HepG2 (cell line): ENCODE data around the gene PCGF3. TPM values are rescaled to one million over a fixed set of nuclear protein-coding genes. Genes with fewer than 3 reads are reported as not detected.
A peak's percentile ranks its signal among the peaks of the same experiment; 100 is the strongest.

Experiments
- ATAC-seq: fragments of 200-7000 bp; cut with Tn5 transposase; 3 replicates; pipeline ENCODE4 v1.9.1; 2020; ENCODE audit warnings: mild to moderate bottlenecking, moderate library complexity
- BruUV-seq: library from RNA; stranded (reverse); fragments of 400-500 nt; replicated peaks from 2 replicates; lab custom pipeline; 2021; lab: Mats Ljungman, UMichigan
- CTCF ChIA-PET: fragments of 300-600 bp; formaldehyde crosslinking; extraction: SDS; loops from one replicate; lab custom pipeline; 2021; ENCODE audit warnings: low total read pairs, inconsistent platforms, low intra/inter-chr PET ratio; lab: Yijun Ruan, JAX
- POLR2A ChIA-PET: fragments of 350-600 bp; sonication (Branson Sonifier 250); formaldehyde crosslinking; loops from one replicate; lab custom pipeline; 2020; ENCODE audit warnings: antibody characterized with exemption, inconsistent platforms; lab: Yijun Ruan, JAX
- DNase-seq: peaks from one replicate; pipeline ENCODE4 v3.0.0-alpha.2; 2015; ENCODE audit warnings: low spot score
- FAIRE-seq: peaks from 3 replicates; lab custom pipeline; 2011; peaks lifted over from hg19 to GRCh38; lab: Jason Lieb, UNC
- H2AFZ ChIP-seq: one replicate; pipeline ENCODE4 v1.6.1; 2011; ENCODE audit warnings: low read length, inconsistent platforms
- H3K27ac ChIP-seq: fragments of 300-600 bp; 3 replicates; pipeline ENCODE4 v1.8.0; 2011; ENCODE audit warnings: mixed run types, mild to moderate bottlenecking, mixed read lengths, low read length, inconsistent platforms; ENCODE audit not compliant: insufficient read depth; ENCODE audit errors: extremely low read length
- H3K27me3 ChIP-seq, 2 experiments: fragments of 200-600 bp in 1 of 2; 2 replicates in 1 of 2; 3 replicates in 1 of 2; pipeline versions ENCODE4 v1.6.0 to v1.8.0; 2011; ENCODE audit warnings: low read length in 2 of 2, mild to moderate bottlenecking in 2 of 2, moderate library complexity in 2 of 2, inconsistent platforms in 1 of 2; ENCODE audit not compliant: insufficient read depth in 2 of 2, control insufficient read depth in 1 of 2
- H3K36me3 ChIP-seq, 2 experiments: fragments of 200-600 bp in 1 of 2; replicated peaks in 1 of 2; 2 replicates in 1 of 2; 3 replicates in 1 of 2; pipeline versions ENCODE4 v1.5.1 to v1.8.0; 2011; ENCODE audit warnings: low read length in 2 of 2, inconsistent platforms in 1 of 2; ENCODE audit not compliant: insufficient read depth in 2 of 2, control insufficient read depth in 1 of 2
- H3K4me1 ChIP-seq: 2 replicates; pipeline ENCODE4 v1.5.1; 2012; ENCODE audit warnings: low read length, inconsistent platforms; ENCODE audit not compliant: insufficient read depth
- H3K4me2 ChIP-seq: 2 replicates; pipeline ENCODE4 v1.6.0; 2011; ENCODE audit warnings: low read depth, low read length, inconsistent platforms
- H3K4me3 ChIP-seq, 3 experiments: fragments of 200-600 bp in 1 of 3; sonication (generic), shearing (Covaris generic) in 1 of 3; replicated peaks in 1 of 3; 2 replicates each; pipeline ENCODE4 v1.5.1; 2011 to 2016; ENCODE audit warnings: low read length in 3 of 3, inconsistent platforms in 2 of 3, low read depth in 2 of 3, mild to moderate bottlenecking in 2 of 3, control low read depth in 1 of 3, mixed read lengths in 1 of 3; ENCODE audit not compliant: insufficient read depth in 1 of 3
- H3K79me2 ChIP-seq: one replicate; pipeline ENCODE4 v1.6.1; 2011; ENCODE audit warnings: low read length, inconsistent platforms; ENCODE audit not compliant: insufficient read depth
- H3K9ac ChIP-seq: 2 replicates; pipeline ENCODE4 v1.6.0; 2011; ENCODE audit warnings: mild to moderate bottlenecking, low read depth, low read length, inconsistent platforms; ENCODE audit not compliant: insufficient read depth
- H3K9me3 ChIP-seq: 2 replicates; pipeline ENCODE4 v1.5.1; 2012; ENCODE audit warnings: mild to moderate bottlenecking, low read length
- H4K20me1 ChIP-seq: 2 replicates; pipeline ENCODE4 v1.6.0; 2011; ENCODE audit warnings: inconsistent platforms, mild to moderate bottlenecking, low read length, moderate library complexity; ENCODE audit not compliant: insufficient read depth
- CENPT ChIP-seq: sonication (generic); formaldehyde crosslinking; IDR thresholded peaks from 2 replicates; pipeline ENCODE4 v1.8.0; 2022; ENCODE audit warnings: low read depth, mild to moderate bottlenecking, moderate library complexity, missing genetic modification reagents
- EED ChIP-seq: sonication (generic); formaldehyde crosslinking; IDR thresholded peaks from 2 replicates; pipeline ENCODE4 v1.5.0; 2020; ENCODE audit warnings: mild to moderate bottlenecking, missing genetic modification reagents
- HOXA9 ChIP-seq: sonication (generic); formaldehyde crosslinking; IDR thresholded peaks from 2 replicates; pipeline ENCODE4 v1.8.1; 2022; ENCODE audit warnings: missing genetic modification reagents, mild to moderate bottlenecking, moderate library complexity, borderline replicate concordance
- MAZ ChIP-seq, 2 experiments: sonication (generic) in 1 of 2; formaldehyde crosslinking in 1 of 2; IDR thresholded peaks; 2 replicates each; pipeline versions ENCODE4 v1.5.0 to v1.6.1; 2012 to 2020; ENCODE audit warnings: low read depth in 2 of 2, mild to moderate bottlenecking in 2 of 2, borderline replicate concordance in 1 of 2, improper control_type of control experiment in 1 of 2, low read length in 1 of 2, missing genetic modification reagents in 1 of 2, moderate library complexity in 1 of 2
- SALL1 ChIP-seq: sonication (generic); formaldehyde crosslinking; IDR thresholded peaks from 2 replicates; pipeline ENCODE4 v1.8.0; 2022; ENCODE audit warnings: mild to moderate bottlenecking, missing genetic modification reagents
- SP2 ChIP-seq: sonication (generic); formaldehyde crosslinking; IDR thresholded peaks from 2 replicates; pipeline ENCODE4 v1.5.1; 2020; ENCODE audit warnings: mild to moderate bottlenecking, missing genetic modification reagents
- ZBTB21 ChIP-seq: sonication (generic); formaldehyde crosslinking; IDR thresholded peaks from 2 replicates; pipeline ENCODE4 v1.4.0; 2020; ENCODE audit warnings: missing genetic modification reagents
- ZNF124 ChIP-seq: sonication (generic); formaldehyde crosslinking; IDR thresholded peaks from 2 replicates; pipeline ENCODE4 v1.4.0; 2020; ENCODE audit warnings: missing genetic modification reagents
- WGBS: methylation state at CpG from one replicate; pipeline ENCODE4 v1.1.6; 2017; ENCODE audit warnings: low lambda C conversion rate; 5-methylcytosine and 5-hydroxymethylcytosine counted together
- in situ Hi-C: cut with HindIII; loops from 2 replicates; pipeline ENCODE4 v1.10.0; 2017; ENCODE audit warnings: low pct_unique_long_range_greater_than_20kb; ENCODE audit not compliant: extremely low pct_ligation_motif_present
- intact Hi-C: fragments of 100-400 bp; cut with micrococcal nuclease; formaldehyde crosslinking; loops from one replicate; pipeline ENCODE4 v1.10.0; 2022; ENCODE audit not compliant: unreplicated experiment
- polyA plus RNA-seq, 8 experiments: library from polyadenylated mRNA; depleted of rRNA in 3 of 8; stranded (reverse) in 7 of 8; unstranded in 1 of 8; fragments of >200 nt; fragmentation: Illumina TruSeq in 4 of 8; extraction: Trizol in 4 of 8; gene quantifications; 2 replicates each; pipeline versions ENCODE4 v1.2.1 to v1.2.3, GENCODE V29; 2011 to 2016; ENCODE audit warnings: low read depth in 4 of 8, missing spikeins in 1 of 8, mixed read lengths in 1 of 8; ENCODE audit not compliant: insufficient read depth in 1 of 8
- total RNA-seq, 5 experiments: library from RNA; depleted of rRNA; stranded (reverse); fragments of >200 nt; fragmentation: Illumina TruSeq; extraction: Trizol; gene quantifications; 2 replicates each; pipeline ENCODE4 v1.2.3, GENCODE V29; 2016; ENCODE audit warnings: low read depth in 1 of 5

PCGF3 gene
- total and polyA plus RNA-seq, 2 of the 13 experiments (the other 11 are each of a cell fraction or from before 2014, with no cell fraction given), result 28.6 to 66.2 TPM

DNA sequence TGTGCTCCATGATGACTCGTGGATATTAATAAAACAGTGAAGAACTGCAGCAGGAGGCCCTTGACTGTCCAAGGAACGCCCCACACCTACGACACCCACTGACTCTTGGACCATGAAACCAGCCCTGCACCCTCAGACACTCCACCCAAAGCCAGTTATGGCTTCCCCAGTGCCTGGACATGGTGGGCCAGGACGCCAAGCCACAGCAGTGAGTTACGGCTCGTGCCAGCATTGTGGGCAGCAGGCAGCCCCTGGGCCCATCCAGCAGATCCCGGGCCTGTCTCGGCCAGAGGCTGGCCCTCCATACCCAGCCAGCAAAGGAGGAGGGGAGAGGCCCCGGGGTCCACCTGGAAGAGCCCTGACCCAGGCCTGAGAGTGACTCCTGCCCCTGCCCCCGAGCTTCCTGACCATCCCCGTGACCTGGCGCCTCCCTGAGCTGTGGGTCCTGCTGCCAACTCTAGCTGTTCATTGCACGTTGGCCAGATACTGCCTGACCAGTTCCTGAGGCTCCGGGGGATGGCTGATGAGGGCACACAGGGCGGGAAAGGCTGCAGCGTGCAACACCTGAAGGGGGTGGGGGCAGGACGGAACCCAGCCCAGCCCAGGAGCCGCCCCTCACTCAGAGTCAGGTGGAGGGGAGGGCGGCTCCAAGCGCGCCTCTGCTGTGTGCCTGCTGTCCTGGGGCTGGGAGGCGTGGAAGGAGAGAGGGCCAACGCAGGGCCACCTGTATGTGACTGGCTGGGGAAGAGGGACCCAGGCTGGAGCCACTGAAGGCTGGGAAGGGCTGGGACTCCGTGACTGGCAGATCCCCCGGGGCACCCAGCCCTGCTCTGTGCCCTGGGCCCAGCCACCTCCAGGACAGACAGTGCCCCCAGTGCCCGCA lies 17.4 kb upstream of the PCGF3 start:
- BruUV-seq, result no TSS peak
- DNase-seq, result no peak

More for the DNA sequence above, 17.4 kb upstream of the PCGF3 start:
- no peaks in the 10 kb centered on the region for H3K79me2 ChIP-seq
- peak overlapping the region; percentile 97 for H3K4me2 ChIP-seq
- no peak overlapping the region for H3K27ac ChIP-seq
- in situ Hi-C loops, result no loop called here
- H4K20me1 ChIP-seq, result no peaks in the 10 kb centered on the region
- peak overlapping the region in 2 of 3 experiments; percentile 63 to 71; a peak in 4 of 6 replicates for H3K4me3 ChIP-seq
- TF ChIP-seq ZBTB21 (CRISPR knock-in tag) (0 out of 2 replicates have a peak, but pooled peaks have one; percentile 8), CENPT (CRISPR knock-in tag) (0 out of 2 replicates have a peak, but pooled peaks have one; percentile 15), SP2 (0 out of 2 replicates have a peak, but pooled peaks have one; percentile 26), MAZ (IDR thresholded peaks at IDR 0.05; ENCODE audit: borderline replicate concordance, low read depth, low read length) (no peak; the same call in 1 of the 2 replicates), MAZ (CRISPR knock-in tag; IDR thresholded peaks at IDR 0.05; ENCODE audit: low read depth) (peak; percentile 31; the same call in 1 of the 2 replicates), ZNF124 (CRISPR knock-in tag) (no peak), SALL1 (CRISPR knock-in tag) (no peak), HOXA9 (CRISPR knock-in tag) (0 out of 2 replicates have a peak, but pooled peaks have one; percentile 27), EED (CRISPR knock-in tag) (peak; percentile 53; the same call in 1 of the 2 replicates)
- TF ChIP-seq, all 625 proteins: peak for 6
- ChIA-PET POLR2A (interaction anchor here (1.4 to 1.5 kb wide), 3 partner anchors 9 to 12 kb away, joined by 7 to 15 read pairs (median 8); no protein-coding TSS in a partner anchor), CTCF (no interaction called here)
- Histone ChIP-seq H3K9me3 (no peaks in the 10 kb centered on the region), H3K9ac (no peak overlapping the region; the same call in 1 of the 2 replicates), H3K4me1 (peaks cover 79% of the 10 kb centered on the region), H3K27me3 (peaks cover 1 to 12% of the 10 kb centered on the region in 2 experiments; a peak in 3 of 5 replicates), H3K36me3 (no peaks in the 10 kb centered on the region), H2AFZ (no peak overlapping the region)
- no peak for FAIRE-seq
- intact Hi-C loops, result loop anchor here (2.0 to 5.0 kb wide), 2 partner anchors 17 to 34 kb away; partner anchors contain the start of gene PCGF3
- WGBS, result 84% methylated on average over 6 of the region's 26 CpGs
- no peak for ATAC-seq
